ENCODE measurements around the gene CDK9.

GRCh38 chr9:127812936-127813675 lies 27.3 kb downstream of the CDK9 start:
- TF ChIP-seq POLR2A (IDR thresholded peaks at IDR 0.05; ENCODE audit: low read length) (no peak), GATA1 (IDR thresholded peaks at IDR 0.05; ENCODE audit: low read depth, low read length) (no peak)

Data from erythroblast (primary cell).